Fibroblast of the aortic adventitia (primary cell): ENCODE data around the gene EEF1AKMT4. TPM values are rescaled to one million over a fixed set of nuclear protein-coding genes. Genes with fewer than 3 reads are reported as not detected.

Experiments used
- DNase-seq: peaks from one replicate; pipeline ENCODE4 v3.0.0-alpha.2; 2010; ENCODE audit warnings: low read depth
- H3K4me3 ChIP-seq: 2 replicates; pipeline ENCODE4 v1.5.1; 2011; ENCODE audit warnings: low read depth, mild to moderate bottlenecking, control low read depth, low read length, moderate library complexity
- total RNA-seq: library from RNA; depleted of rRNA; stranded (reverse); fragments of >200 nt; gene quantifications from 2 replicates; pipeline ENCODE4 v1.2.3, GENCODE V29; 2012; ENCODE audit warnings: low replicate concordance
- TF ChIP-seq, protein P1 (sequence below): IDR thresholded peaks from 2 replicates; pipeline ENCODE4 v1.5.1; 2011; ENCODE audit warnings: mild to moderate bottlenecking, low read length, control low read depth, inconsistent platforms; ENCODE audit not compliant: insufficient read depth

The EEF1AKMT4 gene
- total RNA-seq, 1 donor = 2.5 TPM

DNA sequence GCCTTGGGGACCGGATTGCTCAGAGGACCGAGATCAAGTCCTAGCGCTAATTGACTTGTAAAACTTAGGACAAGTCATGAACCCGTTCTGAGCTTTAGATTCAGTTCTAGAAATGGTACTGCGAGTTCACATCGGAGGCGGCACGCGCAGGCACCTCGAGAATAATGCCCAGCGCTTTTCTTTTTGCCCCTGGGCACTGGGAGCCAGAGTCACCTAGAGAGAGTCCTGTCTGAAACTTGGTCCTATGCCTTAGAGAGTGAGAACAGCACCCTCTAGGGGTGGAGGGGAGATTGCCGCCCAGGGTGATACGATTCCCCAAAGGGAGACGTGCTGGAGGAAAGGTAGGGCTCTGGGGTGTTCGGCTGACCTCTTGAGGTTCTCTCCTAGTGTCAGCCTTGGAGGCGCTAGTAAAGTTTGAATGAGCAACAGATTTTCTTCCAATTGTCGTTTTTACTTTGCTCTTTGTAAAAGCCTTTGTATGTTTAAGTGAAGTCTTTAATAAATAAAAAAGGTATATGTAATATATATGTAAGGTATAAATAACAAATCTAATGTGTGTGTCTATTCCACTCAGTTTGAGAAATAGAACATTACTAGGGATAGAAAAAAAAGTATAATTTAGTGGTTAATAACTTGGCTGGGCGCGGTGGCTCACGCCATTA lies 826 bp downstream of the EEF1AKMT4 start:
- DNase-seq = peak; percentile 89
- TF ChIP-seq, protein P1, sequence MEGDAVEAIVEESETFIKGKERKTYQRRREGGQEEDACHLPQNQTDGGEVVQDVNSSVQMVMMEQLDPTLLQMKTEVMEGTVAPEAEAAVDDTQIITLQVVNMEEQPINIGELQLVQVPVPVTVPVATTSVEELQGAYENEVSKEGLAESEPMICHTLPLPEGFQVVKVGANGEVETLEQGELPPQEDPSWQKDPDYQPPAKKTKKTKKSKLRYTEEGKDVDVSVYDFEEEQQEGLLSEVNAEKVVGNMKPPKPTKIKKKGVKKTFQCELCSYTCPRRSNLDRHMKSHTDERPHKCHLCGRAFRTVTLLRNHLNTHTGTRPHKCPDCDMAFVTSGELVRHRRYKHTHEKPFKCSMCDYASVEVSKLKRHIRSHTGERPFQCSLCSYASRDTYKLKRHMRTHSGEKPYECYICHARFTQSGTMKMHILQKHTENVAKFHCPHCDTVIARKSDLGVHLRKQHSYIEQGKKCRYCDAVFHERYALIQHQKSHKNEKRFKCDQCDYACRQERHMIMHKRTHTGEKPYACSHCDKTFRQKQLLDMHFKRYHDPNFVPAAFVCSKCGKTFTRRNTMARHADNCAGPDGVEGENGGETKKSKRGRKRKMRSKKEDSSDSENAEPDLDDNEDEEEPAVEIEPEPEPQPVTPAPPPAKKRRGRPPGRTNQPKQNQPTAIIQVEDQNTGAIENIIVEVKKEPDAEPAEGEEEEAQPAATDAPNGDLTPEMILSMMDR = peak; percentile 99
- H3K4me3 ChIP-seq = peak overlapping the region; percentile 100

- H3K4me3 ChIP-seq = no peak overlapping the region
- DNase-seq = no peak
- TF ChIP-seq, protein P1 = no peak
These were observed 6.0 kb downstream of the EEF1AKMT4 start for GRCh38 chr3:184255291-184256039.

DNA sequence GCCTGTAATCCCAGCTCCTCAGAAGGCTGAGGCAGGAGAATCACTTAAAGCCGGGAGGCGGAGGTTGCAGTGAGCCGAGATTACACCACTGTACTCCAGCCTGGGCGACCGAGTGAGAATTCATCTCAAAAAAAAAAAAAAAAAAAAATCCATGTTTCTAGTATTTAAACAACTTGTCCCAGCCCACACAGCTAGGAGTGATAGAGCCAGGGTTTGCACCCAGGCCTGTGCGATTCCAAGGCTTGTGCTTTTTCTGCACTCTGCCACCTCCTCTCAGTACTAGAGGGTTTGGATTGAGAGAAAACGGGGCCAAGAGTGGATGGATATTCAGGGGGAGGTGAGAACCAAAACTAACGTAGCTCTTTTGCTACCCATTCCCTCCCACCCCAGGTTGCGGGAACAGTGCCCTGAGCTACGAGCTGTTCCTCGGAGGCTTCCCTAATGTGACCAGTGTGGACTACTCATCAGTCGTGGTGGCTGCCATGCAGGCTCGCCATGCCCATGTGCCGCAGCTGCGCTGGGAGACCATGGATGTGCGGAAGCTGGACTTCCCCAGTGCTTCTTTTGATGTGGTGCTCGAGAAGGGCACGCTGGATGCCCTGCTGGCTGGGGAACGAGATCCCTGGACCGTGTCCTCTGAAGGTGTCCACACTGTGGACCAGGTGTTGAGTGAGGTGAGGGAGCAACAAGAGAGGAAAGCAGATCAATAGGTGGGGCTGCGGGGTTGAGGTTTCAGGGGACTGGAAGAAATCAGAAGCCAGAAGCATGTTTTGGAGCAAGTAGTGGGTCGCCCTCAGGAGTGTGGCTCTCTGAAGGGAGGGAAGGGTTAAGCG lies 7.8 kb downstream of the EEF1AKMT4 start:
- TF ChIP-seq, protein P1 = no peak
- no peak overlapping the region for H3K4me3 ChIP-seq
- no peak for DNase-seq

DNA sequence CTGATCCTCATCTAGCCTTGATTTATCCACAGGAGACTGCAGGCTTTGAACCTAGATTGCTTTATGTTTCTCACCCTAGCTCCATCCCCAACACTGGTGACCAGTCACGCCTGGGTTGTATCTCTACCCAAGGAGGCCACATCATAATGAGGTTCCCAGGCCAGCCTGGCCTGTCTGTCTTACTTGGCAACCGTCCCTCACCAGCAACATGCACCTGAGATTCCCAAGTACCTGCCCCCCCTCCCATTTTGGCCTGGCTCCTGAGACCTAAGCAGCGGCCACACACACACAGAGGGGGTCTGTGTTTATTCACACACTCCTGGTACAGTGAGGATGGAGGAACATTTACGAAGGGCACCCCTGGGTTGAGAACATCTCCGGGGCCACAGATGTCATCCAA lies 9.5 kb downstream of the EEF1AKMT4 start:
- DNase-seq = no peak
- TF ChIP-seq, protein P1 = no peak
- H3K4me3 ChIP-seq = no peak overlapping the region

DNA sequence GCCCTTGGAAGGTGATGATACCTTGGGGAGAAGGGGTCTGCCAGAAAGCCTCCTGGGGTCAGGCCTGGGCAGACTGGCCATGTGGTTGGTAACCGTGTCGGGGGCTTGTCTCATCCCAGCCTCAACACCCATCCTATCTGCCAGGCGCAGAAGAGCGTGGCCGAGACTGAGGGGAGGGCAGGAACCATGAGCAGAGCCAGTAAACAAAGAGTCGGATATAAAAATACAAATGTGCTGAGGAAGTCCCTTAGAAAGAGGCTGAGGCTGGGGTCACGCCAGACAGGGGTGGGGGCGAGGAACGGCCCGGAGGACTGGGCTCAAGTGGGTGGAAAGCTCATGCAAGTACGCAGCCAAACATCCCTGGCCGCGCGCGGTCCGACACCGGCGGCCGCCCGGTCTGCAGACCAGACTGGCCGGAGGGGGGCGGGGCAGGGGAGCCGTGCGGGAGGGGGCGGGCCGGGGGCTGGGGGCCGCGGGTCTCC lies 10.0 kb downstream of the EEF1AKMT4 start:
- no peak overlapping the region for H3K4me3 ChIP-seq
- TF ChIP-seq, protein P1 = no peak
- DNase-seq = no peak

GRCh38 chr3:184259878-184260723 lies 10.6 kb downstream of the EEF1AKMT4 start:
- H3K4me3 ChIP-seq = peak overlapping the region; percentile 41
- TF ChIP-seq, protein P1 = no peak
- no peak for DNase-seq
